ENCODE results near the gene NKX6-1.

Gene NKX6-1

DNA sequence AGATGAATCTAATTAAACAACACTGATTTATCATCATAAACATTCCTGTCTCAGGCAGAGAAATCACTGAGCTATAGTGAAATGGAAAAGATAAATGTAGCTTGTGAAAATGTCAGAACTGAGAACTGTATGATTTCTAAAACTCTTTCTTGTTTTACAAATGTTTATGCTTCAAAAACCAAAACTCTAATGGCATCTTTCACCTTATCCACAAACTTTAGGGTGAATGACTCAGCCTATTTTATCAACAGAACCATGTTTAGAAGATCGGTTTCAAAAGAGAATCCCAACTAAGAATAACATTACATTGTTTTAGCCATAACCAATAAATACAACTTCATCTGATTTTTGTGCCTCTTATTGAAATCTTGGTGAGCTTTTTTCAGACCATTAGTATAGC lies 21.4 kb downstream of the NKX6-1 start:
- DNase-seq (ENCODE audit: low read depth): no peak

DNA sequence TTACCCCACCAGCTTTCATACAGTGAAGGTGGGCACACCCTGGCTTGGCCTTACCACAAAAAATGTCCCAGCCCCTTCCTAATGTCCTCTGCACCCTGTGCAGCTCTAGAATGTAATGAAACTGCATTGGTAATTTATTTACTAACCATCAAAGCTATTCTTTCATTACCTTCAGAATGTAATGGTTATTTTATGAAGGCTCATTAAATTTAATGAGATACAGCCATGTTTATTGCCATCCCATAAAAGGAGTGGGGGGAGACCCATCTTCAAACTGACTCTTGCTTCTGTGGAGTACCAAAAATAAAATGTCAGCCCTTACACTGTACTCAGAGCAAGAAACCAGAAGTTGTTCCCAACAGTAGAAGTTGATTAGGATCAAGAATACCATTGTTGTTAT lies 25.0 kb downstream of the NKX6-1 start:
- DNase-seq (ENCODE audit: low read depth): no peak

- DNase-seq (ENCODE audit: low read depth): no peak
Observed at GRCh38 chr4:84472154-84472553, 26.9 kb downstream of the NKX6-1 start.

DNA sequence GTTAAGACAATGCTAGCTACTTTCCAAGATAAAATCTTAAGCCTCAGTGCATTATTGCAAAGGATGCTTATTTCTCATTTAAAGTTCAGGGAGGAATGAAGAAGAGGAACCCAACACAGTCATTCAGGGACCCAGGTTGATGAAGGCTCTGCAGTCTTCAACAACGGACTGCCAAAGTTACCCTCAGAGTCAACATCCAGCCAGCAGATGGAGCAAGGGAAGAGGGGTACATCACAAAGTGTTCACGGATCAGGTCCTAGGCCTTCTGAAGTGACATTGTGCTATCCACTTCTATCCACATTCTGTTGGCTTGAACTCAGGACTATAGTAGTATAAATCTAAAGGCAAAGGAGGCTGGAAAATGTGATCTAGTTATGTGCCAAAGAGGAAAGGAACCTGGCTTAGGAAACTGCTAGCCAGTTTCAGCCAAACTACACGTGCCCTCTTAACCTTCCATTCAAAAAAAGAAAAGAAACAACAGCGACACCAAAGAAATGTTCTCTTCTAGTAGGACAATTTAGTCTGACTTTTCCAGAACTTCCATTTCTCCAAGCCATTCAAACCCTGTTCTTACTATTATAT lies 28.8 kb downstream of the NKX6-1 start:
- no peak for DNase-seq (ENCODE audit: low read depth)

DNA sequence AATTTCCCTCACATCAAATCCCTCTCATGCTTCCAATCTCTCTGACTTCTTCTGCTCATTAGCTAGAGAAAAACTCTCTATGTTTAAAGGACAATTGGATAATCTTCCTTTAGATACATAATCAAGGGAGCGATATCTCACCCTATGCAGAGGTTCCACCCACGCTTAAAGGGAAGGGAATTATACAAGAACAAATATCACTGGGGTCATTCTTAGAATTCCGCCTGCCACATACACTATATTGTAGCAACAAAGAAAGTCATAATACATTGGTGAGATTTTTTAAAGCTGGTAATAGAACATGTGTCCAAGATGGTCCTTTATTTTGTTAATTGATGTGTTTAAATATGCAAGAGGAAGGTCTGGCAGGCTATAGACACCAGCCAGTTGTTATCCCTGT lies 31.5 kb downstream of the NKX6-1 start:
- DNase-seq (ENCODE audit: low read depth): no peak

- DNase-seq (ENCODE audit: low read depth): no peak
Observed at GRCh38 chr4:84459783-84460182, 39.3 kb downstream of the NKX6-1 start.

DNA sequence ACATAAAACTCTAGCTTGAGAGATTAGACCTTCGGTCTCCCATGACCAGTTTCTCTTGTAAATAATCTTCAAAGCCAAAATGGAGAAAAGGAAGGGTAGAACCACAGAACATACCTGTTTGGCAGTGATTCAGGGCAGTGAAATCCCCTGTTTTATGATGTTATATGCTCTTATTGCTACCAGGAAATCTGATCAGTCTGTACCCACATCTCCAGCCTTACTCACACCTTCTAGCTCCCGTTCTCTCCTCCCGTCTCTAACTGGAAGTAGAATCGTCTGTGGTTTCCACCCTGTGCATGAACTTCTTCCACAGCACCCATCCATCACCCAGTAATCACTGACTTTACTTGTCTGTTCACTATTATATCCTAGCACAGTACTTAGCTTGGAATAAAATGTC lies 42.9 kb downstream of the NKX6-1 start:
- no peak for DNase-seq (ENCODE audit: low read depth)

DNA sequence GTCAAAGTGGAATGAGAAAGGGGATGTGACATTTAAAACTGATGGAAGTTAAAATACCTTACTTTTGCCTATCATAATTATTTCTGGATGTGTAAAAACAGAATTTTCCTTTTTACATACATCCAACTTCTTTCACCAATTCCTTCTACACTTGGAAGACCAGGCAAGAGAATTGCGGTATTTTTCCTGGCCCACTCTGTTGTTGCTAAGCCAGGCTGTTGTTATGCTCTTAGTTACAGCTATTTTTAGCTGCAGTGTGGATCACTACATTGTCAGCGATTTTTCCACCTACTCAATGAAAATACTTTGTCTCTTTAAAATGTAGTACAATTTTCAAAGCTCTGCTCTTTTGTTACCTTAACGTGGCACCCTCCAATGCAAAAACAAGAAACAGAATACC lies 43.4 kb downstream of the NKX6-1 start:
- DNase-seq (ENCODE audit: low read depth): no peak

DNA sequence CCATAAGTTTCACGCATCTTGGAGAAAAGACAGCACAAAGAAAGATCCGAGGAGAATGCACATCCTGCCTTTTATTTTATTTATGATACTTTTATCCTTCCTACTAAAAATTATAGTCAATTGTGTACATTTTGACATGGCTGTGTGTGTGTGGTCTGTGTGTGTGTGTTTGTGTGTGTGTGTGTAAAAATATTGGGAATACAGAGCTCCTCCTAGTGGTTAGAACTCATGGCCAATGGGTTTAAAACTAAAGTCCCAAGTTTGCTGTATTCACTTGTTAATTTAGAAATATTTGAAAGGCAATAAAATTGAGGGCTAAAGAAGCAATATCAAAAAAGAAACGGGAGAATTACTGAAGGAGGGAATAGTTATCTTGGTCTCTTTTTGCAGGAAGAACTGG lies 47.5 kb downstream of the NKX6-1 start:
- DNase-seq (ENCODE audit: low read depth): no peak

DNA sequence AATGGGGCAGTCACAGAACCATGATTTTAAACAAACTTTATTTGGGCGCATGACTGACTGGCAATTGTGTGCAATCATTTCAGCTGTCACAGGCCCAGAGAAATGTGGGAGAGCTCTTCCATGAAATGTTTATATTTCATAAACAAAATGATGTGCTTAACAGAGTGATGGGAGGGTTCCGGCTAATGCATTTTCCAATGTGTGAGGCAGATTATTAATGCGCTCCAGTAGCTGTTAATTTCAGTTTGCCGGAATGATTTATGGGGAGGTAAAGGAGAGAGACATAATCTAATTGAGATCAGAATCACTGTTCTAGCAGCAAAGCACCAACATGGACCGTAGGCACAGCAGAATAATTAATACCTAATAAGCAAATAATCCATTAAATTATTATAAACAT lies 55.6 kb downstream of the NKX6-1 start:
- no peak for DNase-seq (ENCODE audit: low read depth)

DNA sequence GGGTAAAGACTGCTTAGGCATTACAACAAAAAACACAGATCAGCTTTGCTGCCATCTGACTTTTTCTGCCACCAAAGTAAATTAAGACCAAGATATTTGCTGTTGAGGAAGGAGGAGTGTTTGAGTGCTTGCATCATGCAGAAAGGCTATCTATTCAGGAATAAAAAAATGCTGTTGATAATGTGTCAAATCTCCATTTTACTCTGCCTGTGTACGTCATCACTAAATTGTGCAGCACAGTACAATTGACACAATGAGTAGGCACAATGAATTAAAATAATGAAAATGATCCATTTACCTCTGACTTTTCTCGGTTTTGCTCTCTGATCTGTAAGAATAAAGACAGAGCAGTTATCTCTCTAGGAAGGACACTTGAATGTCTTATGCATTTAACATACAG lies 56.3 kb downstream of the NKX6-1 start:
- no peak for DNase-seq (ENCODE audit: low read depth)
